Astrocyte (in vitro differentiated cells and primary cell): ENCODE data around the gene MACO1. TPM values are rescaled to one million over a fixed set of nuclear protein-coding genes. Genes with fewer than 3 reads are reported as not detected.
A peak's percentile ranks its signal among the peaks of the same experiment; 100 is the strongest.

Experiments used
- DNase-seq: peaks from one replicate; pipeline ENCODE4 v3.0.0-alpha.2; 2010; ENCODE audit warnings: low read depth
- FAIRE-seq: peaks from 2 replicates; lab custom pipeline; 2011; peaks lifted over from hg19 to GRCh38; lab: Jason Lieb, UNC
- H2AFZ ChIP-seq: 2 replicates; pipeline ENCODE4 v1.6.0; 2012; ENCODE audit warnings: low read depth, low read length, inconsistent platforms
- H3K27ac ChIP-seq: 2 replicates; pipeline ENCODE4 v1.5.1; 2011; ENCODE audit warnings: low read depth, low read length, inconsistent platforms
- H3K27me3 ChIP-seq: 2 replicates; pipeline ENCODE4 v1.6.0; 2011; ENCODE audit warnings: low read length, inconsistent platforms; ENCODE audit not compliant: insufficient read depth
- H3K36me3 ChIP-seq: 2 replicates; pipeline ENCODE4 v1.5.1; 2011; ENCODE audit warnings: low read length, inconsistent platforms; ENCODE audit not compliant: insufficient read depth
- H3K4me1 ChIP-seq: 2 replicates; pipeline ENCODE4 v1.5.1; 2011; ENCODE audit warnings: low read length, inconsistent platforms; ENCODE audit not compliant: insufficient read depth
- H3K4me2 ChIP-seq: 2 replicates; pipeline ENCODE4 v1.6.0; 2012; ENCODE audit warnings: low read length, inconsistent platforms
- H3K4me3 ChIP-seq: 2 replicates; pipeline ENCODE4 v1.5.1; 2011; ENCODE audit warnings: low read depth, mild to moderate bottlenecking, low read length, inconsistent platforms; ENCODE audit not compliant: insufficient read depth
- H3K79me2 ChIP-seq: 2 replicates; pipeline ENCODE4 v1.6.0; 2012; ENCODE audit warnings: mild to moderate bottlenecking, low read length, inconsistent platforms; ENCODE audit not compliant: insufficient read depth
- H3K9ac ChIP-seq: 2 replicates; pipeline ENCODE4 v1.6.0; 2012; ENCODE audit warnings: mild to moderate bottlenecking, low read length, inconsistent platforms
- H3K9me3 ChIP-seq: 2 replicates; pipeline ENCODE4 v1.5.1; 2012; ENCODE audit warnings: low read depth, mild to moderate bottlenecking, low read length, inconsistent platforms; ENCODE audit not compliant: insufficient read depth
- H4K20me1 ChIP-seq: 2 replicates; pipeline ENCODE4 v1.6.0; 2012; ENCODE audit warnings: low read length, inconsistent platforms; ENCODE audit not compliant: insufficient read depth
- H3K27ac Mint-ChIP-seq: one replicate; pipeline ENCODE4 v1.8.0; 2021; ENCODE audit warnings: mild to moderate bottlenecking, mixed read lengths; ENCODE audit not compliant: unreplicated experiment
- H3K27me3 Mint-ChIP-seq: one replicate; pipeline ENCODE4 v1.8.0; 2021; ENCODE audit warnings: low read depth, mixed read lengths; ENCODE audit not compliant: unreplicated experiment
- H3K36me3 Mint-ChIP-seq: one replicate; pipeline ENCODE4 v1.8.0; 2021; ENCODE audit warnings: low read depth, mixed read lengths; ENCODE audit not compliant: unreplicated experiment
- H3K4me1 Mint-ChIP-seq: one replicate; pipeline ENCODE4 v1.8.0; 2021; ENCODE audit warnings: low read depth, mixed read lengths; ENCODE audit not compliant: unreplicated experiment
- H3K4me3 Mint-ChIP-seq: one replicate; pipeline ENCODE4 v1.8.0; 2021; ENCODE audit warnings: mild to moderate bottlenecking, moderate library complexity, mixed read lengths; ENCODE audit not compliant: unreplicated experiment
- H3K9me3 Mint-ChIP-seq: one replicate; pipeline ENCODE4 v1.8.0; 2021; ENCODE audit warnings: mild to moderate bottlenecking, mixed read lengths; ENCODE audit not compliant: unreplicated experiment
- EZH2 ChIP-seq: IDR thresholded peaks from 2 replicates; pipeline ENCODE4 v1.6.1; 2012; ENCODE audit warnings: mild to moderate bottlenecking, low read length, inconsistent platforms; ENCODE audit not compliant: insufficient read depth
- total RNA-seq: library from RNA; stranded (reverse); gene quantifications from 2 replicates; pipeline ENCODE4 v1.2.1, GENCODE V29; 2021
- TF ChIP-seq, protein P1 (sequence below): IDR thresholded peaks from 2 replicates; pipeline ENCODE4 v1.5.1; 2011; ENCODE audit warnings: low read depth, mild to moderate bottlenecking, inconsistent platforms, low read length, moderate library complexity; ENCODE audit not compliant: insufficient read depth

MACO1 gene
- total RNA-seq, 1 donor from 2014 or later = 31.8 TPM

DNA sequence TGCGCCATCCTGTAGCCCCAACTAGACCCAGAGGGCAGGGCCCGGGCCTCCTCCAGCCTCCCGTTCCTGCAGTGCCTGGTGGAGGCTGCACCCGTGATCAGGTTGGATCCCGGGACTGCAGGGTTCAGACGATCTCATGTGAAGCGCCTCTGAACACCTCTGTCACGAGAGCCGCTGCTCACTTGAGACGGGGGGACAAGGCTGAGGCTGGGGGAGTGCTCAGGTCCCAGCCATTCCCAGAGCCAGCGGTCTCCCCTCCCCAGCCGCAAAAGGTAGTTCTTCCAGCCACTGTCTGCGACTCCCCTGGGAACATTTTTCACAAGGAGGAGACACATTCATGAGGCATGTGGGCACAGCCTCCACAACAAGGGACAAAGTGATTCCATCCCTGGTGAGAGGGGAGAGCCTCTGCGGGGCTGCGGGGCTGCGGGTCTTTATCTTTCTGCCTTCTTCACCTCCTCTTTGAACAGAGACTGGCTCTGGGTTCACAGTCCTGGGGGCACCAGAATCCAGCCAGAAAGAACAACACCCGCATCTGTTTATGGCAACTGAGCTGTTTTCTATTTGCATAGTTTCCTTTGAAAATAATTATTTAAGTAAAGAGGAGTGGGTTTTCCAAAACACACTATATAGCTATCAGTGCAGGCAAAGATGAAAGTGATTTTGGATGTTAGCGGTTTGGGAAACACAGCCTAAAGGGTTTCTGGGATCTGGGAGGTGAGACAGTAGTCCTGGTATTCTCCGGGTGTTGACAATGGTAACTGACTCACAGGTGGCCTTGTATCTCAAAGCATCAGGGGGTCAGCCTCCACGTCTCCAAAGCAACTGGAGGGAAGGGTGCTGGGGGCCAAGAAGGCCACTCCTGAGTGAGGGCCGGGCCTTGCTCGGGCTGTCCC lies 99.7 kb downstream of the MACO1 start:
- Mint-ChIP-seq H3K4me3 (no peak overlapping the region), H3K4me1 (peaks cover 4% of the 10 kb centered on the region), H3K27ac (no peak overlapping the region), H3K36me3 (no peaks in the 10 kb centered on the region), H3K9me3 (peaks cover 1% of the 10 kb centered on the region), H3K27me3 (peaks cover 7% of the 10 kb centered on the region)
- Histone ChIP-seq H4K20me1 (no peaks in the 10 kb centered on the region), H3K79me2 (no peaks in the 10 kb centered on the region), H2AFZ (no peak overlapping the region), H3K27ac (no peak overlapping the region), H3K9ac (no peak overlapping the region), H3K4me2 (no peak overlapping the region), H3K36me3 (no peaks in the 10 kb centered on the region), H3K9me3 (no peaks in the 10 kb centered on the region), H3K27me3 (no peaks in the 10 kb centered on the region), H3K4me1 (peaks cover 4% of the 10 kb centered on the region), H3K4me3 (no peak overlapping the region)
- TF ChIP-seq EZH2 = no peak
- TF ChIP-seq, protein P1, sequence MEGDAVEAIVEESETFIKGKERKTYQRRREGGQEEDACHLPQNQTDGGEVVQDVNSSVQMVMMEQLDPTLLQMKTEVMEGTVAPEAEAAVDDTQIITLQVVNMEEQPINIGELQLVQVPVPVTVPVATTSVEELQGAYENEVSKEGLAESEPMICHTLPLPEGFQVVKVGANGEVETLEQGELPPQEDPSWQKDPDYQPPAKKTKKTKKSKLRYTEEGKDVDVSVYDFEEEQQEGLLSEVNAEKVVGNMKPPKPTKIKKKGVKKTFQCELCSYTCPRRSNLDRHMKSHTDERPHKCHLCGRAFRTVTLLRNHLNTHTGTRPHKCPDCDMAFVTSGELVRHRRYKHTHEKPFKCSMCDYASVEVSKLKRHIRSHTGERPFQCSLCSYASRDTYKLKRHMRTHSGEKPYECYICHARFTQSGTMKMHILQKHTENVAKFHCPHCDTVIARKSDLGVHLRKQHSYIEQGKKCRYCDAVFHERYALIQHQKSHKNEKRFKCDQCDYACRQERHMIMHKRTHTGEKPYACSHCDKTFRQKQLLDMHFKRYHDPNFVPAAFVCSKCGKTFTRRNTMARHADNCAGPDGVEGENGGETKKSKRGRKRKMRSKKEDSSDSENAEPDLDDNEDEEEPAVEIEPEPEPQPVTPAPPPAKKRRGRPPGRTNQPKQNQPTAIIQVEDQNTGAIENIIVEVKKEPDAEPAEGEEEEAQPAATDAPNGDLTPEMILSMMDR = no peak
- DNase-seq (no peak), FAIRE-seq (no peak)

DNA sequence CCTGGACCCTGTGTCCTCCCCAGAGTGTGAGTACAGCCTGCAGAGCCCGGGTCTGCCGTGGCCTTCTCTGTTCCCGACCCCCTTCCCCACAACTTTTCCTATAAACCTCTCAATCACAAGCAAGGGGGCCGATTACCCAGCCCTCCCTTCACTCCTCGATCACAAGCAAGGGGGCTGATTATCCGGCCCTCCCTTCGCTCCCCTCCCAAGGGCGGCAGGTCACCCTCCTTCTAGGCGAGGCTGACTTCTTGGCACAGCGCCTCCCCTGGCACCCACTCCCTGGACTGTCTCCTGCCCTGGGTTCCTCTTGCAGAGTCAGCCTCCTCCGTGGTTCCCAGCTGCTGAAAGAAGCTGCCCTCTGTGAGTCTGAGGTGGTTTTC lies 100.4 kb downstream of the MACO1 start:
- DNase-seq = no peak
- peaks cover 4% of the 10 kb centered on the region for H3K4me1 ChIP-seq
- H3K27ac Mint-ChIP-seq = no peak overlapping the region
- H3K9ac ChIP-seq = no peak overlapping the region
- no peaks in the 10 kb centered on the region for H3K27me3 ChIP-seq
- H3K27me3 Mint-ChIP-seq = peaks cover 11% of the 10 kb centered on the region
- H3K4me3 ChIP-seq = no peak overlapping the region
- H3K9me3 ChIP-seq = no peaks in the 10 kb centered on the region
- H3K9me3 Mint-ChIP-seq = no peaks in the 10 kb centered on the region
- TF ChIP-seq, protein P1 = no peak
- no peak for TF ChIP-seq EZH2
- no peak overlapping the region for H3K4me3 Mint-ChIP-seq
- H3K36me3 Mint-ChIP-seq = no peaks in the 10 kb centered on the region
- no peak overlapping the region for H3K27ac ChIP-seq
- H3K36me3 ChIP-seq = no peaks in the 10 kb centered on the region
- H3K79me2 ChIP-seq = no peaks in the 10 kb centered on the region
- no peak overlapping the region for H3K4me2 ChIP-seq
- H4K20me1 ChIP-seq = no peaks in the 10 kb centered on the region
- no peak for FAIRE-seq
- H3K4me1 Mint-ChIP-seq = peaks cover 4% of the 10 kb centered on the region
- no peak overlapping the region for H2AFZ ChIP-seq

DNA sequence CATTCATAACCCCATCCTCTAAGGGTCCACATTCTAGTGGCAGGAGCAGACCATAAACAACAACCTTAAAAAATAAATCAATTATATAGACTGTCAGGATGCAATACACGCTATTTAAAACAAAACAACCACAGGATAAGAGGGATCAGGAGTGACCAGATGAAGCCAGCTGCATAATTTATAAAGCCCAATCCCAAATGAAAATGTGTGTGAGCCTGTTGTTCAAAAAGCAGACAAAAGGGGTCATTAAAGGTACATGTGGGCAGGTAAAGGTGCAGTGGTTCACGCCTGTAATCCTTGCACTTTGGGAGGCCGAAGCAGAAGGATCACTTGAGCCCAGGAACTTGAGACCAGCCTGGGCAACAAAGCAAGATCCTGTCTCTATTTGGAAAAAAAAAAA lies 102.3 kb downstream of the MACO1 start:
- Histone ChIP-seq H3K9ac (no peak overlapping the region), H3K9me3 (no peaks in the 10 kb centered on the region), H2AFZ (peak overlapping the region; percentile 36), H4K20me1 (no peaks in the 10 kb centered on the region), H3K4me2 (no peak overlapping the region), H3K79me2 (no peaks in the 10 kb centered on the region), H3K4me3 (no peak overlapping the region), H3K36me3 (no peaks in the 10 kb centered on the region), H3K27me3 (peaks cover 11% of the 10 kb centered on the region), H3K4me1 (peaks cover 4% of the 10 kb centered on the region), H3K27ac (no peak overlapping the region)
- H3K4me1 Mint-ChIP-seq = peaks cover 4% of the 10 kb centered on the region
- no peak overlapping the region for H3K27ac Mint-ChIP-seq
- peaks cover 23% of the 10 kb centered on the region for H3K27me3 Mint-ChIP-seq
- H3K36me3 Mint-ChIP-seq = no peaks in the 10 kb centered on the region
- no peaks in the 10 kb centered on the region for H3K9me3 Mint-ChIP-seq
- TF ChIP-seq, protein P1 = no peak
- no peak for TF ChIP-seq EZH2
- H3K4me3 Mint-ChIP-seq = no peak overlapping the region
- no peak for DNase-seq
- FAIRE-seq = no peak
